Stomach (tissue), 4 donors: ENCODE measurements around the gene ARHGAP32.

ENCODE experiments used
- EP300 ChIP-seq: sonication (generic); formaldehyde crosslinking; IDR thresholded peaks from one replicate; pipeline ENCODE4 v1.6.1; 2017; ENCODE audit warnings: antibody characterized with exemption
- POLR2A ChIP-seq, 4 donors: fragments of 450-650 bp; IDR thresholded peaks; one replicate each; pipeline ENCODE4 v1.6.1; 2016; ENCODE audit warnings: antibody characterized with exemption in 4 of 4, control low read depth in 2 of 4, mild to moderate bottlenecking in 1 of 4, moderate library complexity in 1 of 4
- POLR2AphosphoS5 ChIP-seq, 3 donors: sonication (generic); formaldehyde crosslinking; IDR thresholded peaks; one replicate each; pipeline ENCODE4 v1.6.1; 2016; ENCODE audit warnings: antibody characterized with exemption in 3 of 3
- TF ChIP-seq, protein P1 (sequence below), 7 experiments: fragments of 450-650 bp in 4 of 7; fragments of 200-600 bp in 3 of 7; sonication (generic) in 3 of 7; IDR thresholded peaks; one replicate each; pipeline ENCODE4 v1.5.1; 2016 to 2019; ENCODE audit warnings: antibody characterized with exemption in 7 of 7, control low read depth in 2 of 7, mild to moderate bottlenecking in 1 of 7

DNA sequence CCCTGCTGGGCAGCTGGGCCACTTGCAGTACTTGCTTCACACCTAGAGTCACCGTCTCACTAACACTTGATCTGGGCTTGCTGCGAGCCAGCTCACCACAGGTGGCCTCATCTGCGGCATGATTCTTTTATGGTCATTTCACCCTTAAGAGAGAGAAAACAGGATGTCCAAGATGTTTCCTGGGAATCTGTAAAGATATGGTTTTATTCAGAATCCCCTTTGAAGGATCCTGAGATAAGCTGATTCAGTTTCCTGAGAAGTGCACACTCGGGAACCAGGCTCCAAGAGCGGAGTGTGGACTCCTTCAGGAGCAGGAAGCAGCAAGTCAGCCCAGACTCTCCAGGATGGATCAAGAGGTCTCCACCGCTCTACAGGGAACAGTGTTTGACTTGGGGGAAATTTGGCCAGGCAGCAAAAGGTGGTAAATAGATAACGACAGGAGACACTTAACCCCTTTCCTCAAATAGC, 227.6 kb downstream of the ARHGAP32 start:
- TF ChIP-seq POLR2A (IDR thresholded peaks at IDR 0.05), result no peak
- TF ChIP-seq, protein P1, sequence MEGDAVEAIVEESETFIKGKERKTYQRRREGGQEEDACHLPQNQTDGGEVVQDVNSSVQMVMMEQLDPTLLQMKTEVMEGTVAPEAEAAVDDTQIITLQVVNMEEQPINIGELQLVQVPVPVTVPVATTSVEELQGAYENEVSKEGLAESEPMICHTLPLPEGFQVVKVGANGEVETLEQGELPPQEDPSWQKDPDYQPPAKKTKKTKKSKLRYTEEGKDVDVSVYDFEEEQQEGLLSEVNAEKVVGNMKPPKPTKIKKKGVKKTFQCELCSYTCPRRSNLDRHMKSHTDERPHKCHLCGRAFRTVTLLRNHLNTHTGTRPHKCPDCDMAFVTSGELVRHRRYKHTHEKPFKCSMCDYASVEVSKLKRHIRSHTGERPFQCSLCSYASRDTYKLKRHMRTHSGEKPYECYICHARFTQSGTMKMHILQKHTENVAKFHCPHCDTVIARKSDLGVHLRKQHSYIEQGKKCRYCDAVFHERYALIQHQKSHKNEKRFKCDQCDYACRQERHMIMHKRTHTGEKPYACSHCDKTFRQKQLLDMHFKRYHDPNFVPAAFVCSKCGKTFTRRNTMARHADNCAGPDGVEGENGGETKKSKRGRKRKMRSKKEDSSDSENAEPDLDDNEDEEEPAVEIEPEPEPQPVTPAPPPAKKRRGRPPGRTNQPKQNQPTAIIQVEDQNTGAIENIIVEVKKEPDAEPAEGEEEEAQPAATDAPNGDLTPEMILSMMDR (IDR thresholded peaks at IDR 0.05), result no peak
- no peak for TF ChIP-seq POLR2AphosphoS5 (IDR thresholded peaks at IDR 0.05)
- TF ChIP-seq EP300, result no peak
